ENCODE measurements around the gene SLC35E2B.
"Not testable (repeated sequence)": the region's sequence is repeated elsewhere in the genome, so short reads cannot be mapped to it uniquely, and the experiment has no call there.

SLC35E2B gene

GRCh38 chr1:1637479-1637875 lies 55.1 kb downstream of the SLC35E2B start:
- DNase-seq = not testable (repeated sequence)

GRCh38 chr1:1636621-1637478 lies 55.7 kb downstream of the SLC35E2B start:
- DNase-seq = not testable (repeated sequence)

GRCh38 chr1:1634613-1635012 lies 58.0 kb downstream of the SLC35E2B start:
- DNase-seq = not testable (repeated sequence)

- DNase-seq = not testable (repeated sequence)
Measured at GRCh38 chr1:1633409-1633808, 59.2 kb downstream of the SLC35E2B start.

GRCh38 chr1:1631782-1632420 lies 60.7 kb downstream of the SLC35E2B start, which contains the start of gene MMP23B:
Gene MMP23B (plus strand): TSS chr1:1632173. CDS start chr1:1632219, 46 bp downstream.
- DNase-seq = no peak

GRCh38 chr1:1630965-1631781 lies 61.4 kb downstream of the SLC35E2B start:
- DNase-seq = no peak

- no peak for DNase-seq
Measured at GRCh38 chr1:1630191-1630964, 62.2 kb downstream of the SLC35E2B start.

GRCh38 chr1:1629430-1630190 lies 63.0 kb downstream of the SLC35E2B start:
- DNase-seq = no peak

GRCh38 chr1:1628754-1629429 lies 63.7 kb downstream of the SLC35E2B start:
- DNase-seq = no peak

GRCh38 chr1:1627829-1628753 lies 64.5 kb downstream of the SLC35E2B start:
- DNase-seq = no peak

GRCh38 chr1:1627261-1627828 lies 65.2 kb downstream of the SLC35E2B start:
- no peak for DNase-seq

- DNase-seq = no peak
Measured at GRCh38 chr1:1626207-1627141, 66.1 kb downstream of the SLC35E2B start.

- DNase-seq = no peak
Measured at GRCh38 chr1:1625824-1626206, 66.8 kb downstream of the SLC35E2B start.

- no peak for DNase-seq
Measured at GRCh38 chr1:1625404-1625775, 67.2 kb downstream of the SLC35E2B start.

- peak; percentile 17 to 24 for DNase-seq
Measured at GRCh38 chr1:1624443-1625403, 67.9 kb downstream of the SLC35E2B start.

GRCh38 chr1:1623631-1624442 lies 68.8 kb downstream of the SLC35E2B start:
- DNase-seq = no peak

All from NCI-H2081 (cell line).